Parathyroid adenoma (tissue), 2 donors: ENCODE measurements around the gene AIFM2.

Experiments
- H2AFZ ChIP-seq: fragments of 300-600 bp; sonication (generic); one replicate; pipeline ENCODE4 v1.7.0; 2017; ENCODE audit warnings: antibody characterized with exemption, mild to moderate bottlenecking
- H3K27ac ChIP-seq: fragments of 300-600 bp; sonication (generic); one replicate; pipeline ENCODE4 v1.7.0; 2017
- H3K27me3 ChIP-seq: fragments of 300-600 bp; sonication (generic); one replicate; pipeline ENCODE4 v1.7.0; 2017; ENCODE audit warnings: low read length; ENCODE audit not compliant: control insufficient read depth, insufficient read depth
- H3K36me3 ChIP-seq: fragments of 300-600 bp; sonication (generic); one replicate; pipeline ENCODE4 v1.7.0; 2017; ENCODE audit warnings: low read length; ENCODE audit not compliant: control insufficient read depth, insufficient read depth
- H3K4me1 ChIP-seq: fragments of 300-600 bp; sonication (generic); one replicate; pipeline ENCODE4 v1.7.0; 2017; ENCODE audit warnings: control low read depth
- H3K4me2 ChIP-seq: fragments of 300-600 bp; sonication (generic); one replicate; pipeline ENCODE4 v1.7.0; 2017; ENCODE audit warnings: low read length
- H3K4me3 ChIP-seq: fragments of 300-600 bp; sonication (generic); one replicate; pipeline ENCODE4 v1.7.0; 2017; ENCODE audit warnings: low read depth, low read length
- H3K79me2 ChIP-seq: fragments of 300-600 bp; sonication (generic); one replicate; pipeline ENCODE4 v1.7.0; 2017; ENCODE audit warnings: control low read depth
- H3K9ac ChIP-seq: fragments of 300-600 bp; sonication (generic); one replicate; pipeline ENCODE4 v1.7.0; 2017; ENCODE audit warnings: mild to moderate bottlenecking
- H3K9me3 ChIP-seq: fragments of 300-600 bp; sonication (generic); one replicate; pipeline ENCODE4 v1.7.0; 2017; ENCODE audit warnings: low read length; ENCODE audit not compliant: control insufficient read depth
- TF ChIP-seq, protein P1 (sequence below): fragments of 300-600 bp; sonication (generic); IDR thresholded peaks from one replicate; pipeline ENCODE4 v1.7.0; 2017; ENCODE audit warnings: antibody characterized with exemption, mild to moderate bottlenecking
- donor health status: primary hyperparathyroidism.

AIFM2 gene

DNA sequence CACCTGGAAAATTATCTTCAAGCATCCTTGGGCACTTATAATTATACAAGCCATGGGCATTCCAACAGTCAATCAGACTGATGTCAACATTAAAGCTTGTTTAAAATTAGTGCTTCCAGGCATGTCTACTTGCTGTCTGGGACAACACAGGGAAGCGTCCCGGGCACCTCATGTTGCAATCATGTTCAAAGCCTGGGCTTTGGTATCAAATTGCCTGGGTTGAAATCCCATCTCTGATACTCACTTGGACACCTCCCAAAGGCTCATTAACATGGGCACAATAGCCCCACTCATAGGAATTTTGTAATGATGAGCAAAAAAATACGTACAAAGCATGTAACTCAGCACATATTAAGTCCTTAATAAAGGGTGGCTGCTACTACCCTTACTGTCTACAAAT, 14.4 kb downstream of the AIFM2 start:
- Histone ChIP-seq H3K79me2 (no peaks in the 10 kb centered on the region), H3K9ac (no peak overlapping the region), H3K4me1 (peaks cover 11% of the 10 kb centered on the region), H2AFZ (no peak overlapping the region), H3K27ac (no peak overlapping the region), H3K36me3 (no peaks in the 10 kb centered on the region), H3K9me3 (no peaks in the 10 kb centered on the region), H3K4me3 (no peak overlapping the region), H3K27me3 (no peaks in the 10 kb centered on the region), H3K4me2 (no peak overlapping the region)
- TF ChIP-seq, protein P1, sequence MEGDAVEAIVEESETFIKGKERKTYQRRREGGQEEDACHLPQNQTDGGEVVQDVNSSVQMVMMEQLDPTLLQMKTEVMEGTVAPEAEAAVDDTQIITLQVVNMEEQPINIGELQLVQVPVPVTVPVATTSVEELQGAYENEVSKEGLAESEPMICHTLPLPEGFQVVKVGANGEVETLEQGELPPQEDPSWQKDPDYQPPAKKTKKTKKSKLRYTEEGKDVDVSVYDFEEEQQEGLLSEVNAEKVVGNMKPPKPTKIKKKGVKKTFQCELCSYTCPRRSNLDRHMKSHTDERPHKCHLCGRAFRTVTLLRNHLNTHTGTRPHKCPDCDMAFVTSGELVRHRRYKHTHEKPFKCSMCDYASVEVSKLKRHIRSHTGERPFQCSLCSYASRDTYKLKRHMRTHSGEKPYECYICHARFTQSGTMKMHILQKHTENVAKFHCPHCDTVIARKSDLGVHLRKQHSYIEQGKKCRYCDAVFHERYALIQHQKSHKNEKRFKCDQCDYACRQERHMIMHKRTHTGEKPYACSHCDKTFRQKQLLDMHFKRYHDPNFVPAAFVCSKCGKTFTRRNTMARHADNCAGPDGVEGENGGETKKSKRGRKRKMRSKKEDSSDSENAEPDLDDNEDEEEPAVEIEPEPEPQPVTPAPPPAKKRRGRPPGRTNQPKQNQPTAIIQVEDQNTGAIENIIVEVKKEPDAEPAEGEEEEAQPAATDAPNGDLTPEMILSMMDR = no peak

DNA sequence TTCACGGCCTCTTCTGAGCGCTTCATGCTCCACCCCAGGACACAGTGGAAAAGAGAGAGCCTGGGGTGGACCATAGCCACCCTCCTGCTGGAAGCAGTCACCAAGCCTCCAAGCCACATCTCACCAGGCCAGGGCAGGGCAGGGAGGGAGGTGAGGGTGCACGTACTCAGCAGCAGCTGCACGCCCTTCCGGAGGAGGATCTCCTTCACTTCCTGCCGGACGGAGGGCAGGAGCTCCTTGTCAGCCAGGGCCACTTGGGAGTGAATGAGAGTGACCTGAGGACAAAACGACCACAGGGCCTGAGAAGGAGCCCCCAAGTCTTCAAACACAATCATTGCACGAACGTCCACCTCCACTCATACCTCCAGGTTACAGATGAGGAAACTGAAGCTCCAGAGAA, 15.0 kb downstream of the AIFM2 start:
- peaks cover 11% of the 10 kb centered on the region for H3K4me1 ChIP-seq

DNA sequence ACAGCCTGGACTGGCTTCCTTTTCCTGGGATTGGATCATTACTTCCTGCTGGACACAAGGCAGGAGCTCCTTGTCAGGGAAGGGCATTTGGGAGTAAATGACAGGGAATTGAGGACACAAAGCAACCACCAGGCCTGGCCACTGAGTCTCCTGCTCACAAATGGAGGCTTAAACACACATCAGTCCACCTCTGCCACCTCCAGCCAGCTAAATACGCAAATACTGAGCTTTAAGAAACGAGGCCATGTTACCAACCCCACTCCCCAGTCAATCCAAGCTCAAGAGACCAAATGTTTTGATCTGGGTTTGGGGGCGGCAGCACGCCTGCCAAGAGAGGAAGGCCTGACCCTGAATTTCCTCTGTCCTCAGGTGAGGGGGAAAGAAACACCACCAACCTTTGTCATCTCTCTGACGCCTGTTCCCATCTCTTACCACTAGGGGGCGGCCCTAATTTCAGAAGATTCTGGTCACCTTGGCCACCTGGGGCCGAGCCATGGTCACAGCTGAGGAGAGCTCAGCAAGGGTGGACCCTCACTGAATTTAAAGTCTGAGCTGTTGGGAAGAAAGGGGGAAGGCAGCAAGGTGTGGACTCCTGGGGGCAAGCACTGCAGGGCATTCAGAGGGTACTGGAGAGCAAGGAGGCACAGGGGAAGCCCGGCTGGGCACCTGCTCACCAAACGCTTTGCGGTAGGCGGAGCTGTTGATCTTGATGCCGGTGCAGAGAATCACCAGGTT, 16.5 kb downstream of the AIFM2 start:
- peak overlapping the region; percentile 31 for H2AFZ ChIP-seq
- H3K27me3 ChIP-seq = no peaks in the 10 kb centered on the region
- H3K9me3 ChIP-seq = no peaks in the 10 kb centered on the region
- no peak overlapping the region for H3K4me3 ChIP-seq
- no peak overlapping the region for H3K4me2 ChIP-seq
- H3K79me2 ChIP-seq = no peaks in the 10 kb centered on the region
- H3K9ac ChIP-seq = no peak overlapping the region
- TF ChIP-seq, protein P1 = peak; percentile 95
- no peaks in the 10 kb centered on the region for H3K36me3 ChIP-seq
- H3K4me1 ChIP-seq = peaks cover 11% of the 10 kb centered on the region
- no peak overlapping the region for H3K27ac ChIP-seq

More for the DNA sequence above, 15.0 kb downstream of the AIFM2 start:
- no peak overlapping the region for H2AFZ ChIP-seq
- H3K36me3 ChIP-seq = no peaks in the 10 kb centered on the region
- H3K9ac ChIP-seq = no peak overlapping the region
- H3K79me2 ChIP-seq = no peaks in the 10 kb centered on the region
- TF ChIP-seq, protein P1 = no peak
- no peak overlapping the region for H3K4me2 ChIP-seq
- no peak overlapping the region for H3K4me3 ChIP-seq
- no peaks in the 10 kb centered on the region for H3K27me3 ChIP-seq
- no peak overlapping the region for H3K27ac ChIP-seq
- no peaks in the 10 kb centered on the region for H3K9me3 ChIP-seq

DNA sequence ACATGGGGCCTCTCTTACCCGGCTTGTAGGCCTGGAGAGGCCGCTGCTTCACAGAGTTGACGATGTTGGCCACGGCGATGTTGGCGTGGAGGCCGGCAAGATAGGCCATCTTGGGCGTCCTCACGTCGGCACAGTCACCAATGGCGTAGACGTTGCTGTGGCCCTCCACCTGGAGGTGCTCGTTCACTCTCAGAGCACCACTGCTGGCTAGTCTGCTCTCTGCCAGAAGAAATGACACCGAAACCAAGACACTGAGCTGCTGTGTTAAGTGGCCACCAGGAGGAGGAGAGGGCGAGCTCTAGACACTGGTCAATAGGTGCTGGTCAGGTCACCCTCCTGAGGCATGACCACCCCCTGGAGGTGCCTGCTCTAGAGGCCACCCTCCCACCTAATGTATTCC, 17.7 kb downstream of the AIFM2 start:
- TF ChIP-seq, protein P1 = no peak
- Histone ChIP-seq H3K36me3 (no peaks in the 10 kb centered on the region), H3K27ac (no peak overlapping the region)

DNA sequence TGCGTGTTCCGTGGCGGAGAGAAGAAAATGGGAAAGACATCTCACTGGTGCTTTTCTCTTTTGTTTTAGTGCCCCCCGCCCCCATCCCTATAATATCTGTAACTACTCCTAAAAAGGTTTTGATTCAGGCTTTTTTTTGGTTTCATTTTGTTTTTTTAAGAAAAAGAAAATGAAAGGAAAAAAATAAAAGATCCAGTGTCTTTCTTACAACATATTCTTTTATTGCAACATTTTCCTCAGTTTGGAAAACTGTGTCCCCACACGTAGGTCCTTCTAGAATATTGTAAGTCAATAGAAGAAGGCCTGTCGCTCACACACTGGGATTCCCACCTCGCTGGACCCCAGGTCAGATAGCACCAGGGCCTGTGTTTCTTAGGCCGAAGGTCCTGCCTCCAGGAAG, 20.6 kb downstream of the AIFM2 start:
- no peaks in the 10 kb centered on the region for H3K79me2 ChIP-seq
- no peak overlapping the region for H3K4me3 ChIP-seq
- TF ChIP-seq, protein P1 = no peak
- no peak overlapping the region for H3K27ac ChIP-seq
- H3K27me3 ChIP-seq = no peaks in the 10 kb centered on the region
- no peak overlapping the region for H3K4me2 ChIP-seq
- H2AFZ ChIP-seq = no peak overlapping the region
- no peaks in the 10 kb centered on the region for H3K4me1 ChIP-seq
- H3K9ac ChIP-seq = no peak overlapping the region
- H3K36me3 ChIP-seq = no peaks in the 10 kb centered on the region
- H3K9me3 ChIP-seq = no peaks in the 10 kb centered on the region

More for the DNA sequence above, 17.7 kb downstream of the AIFM2 start:
- Histone ChIP-seq H3K4me3 (no peak overlapping the region), H3K4me2 (no peak overlapping the region), H3K9me3 (no peaks in the 10 kb centered on the region), H3K4me1 (peaks cover under 1% of the 10 kb centered on the region), H3K9ac (no peak overlapping the region), H3K79me2 (no peaks in the 10 kb centered on the region), H3K27me3 (no peaks in the 10 kb centered on the region), H2AFZ (no peak overlapping the region)
